GM20431 (cell line): ENCODE results near the gene FBXW5.

ENCODE experiments used
- in situ Hi-C: fragments of 300-500 bp; cut with MseI, MboI; formaldehyde crosslinking; loops from one replicate; pipeline ENCODE4 v1.15.0; 2020; ENCODE audit warnings: low sequenced_read_pairs; ENCODE audit not compliant: unreplicated experiment

Gene FBXW5

GRCh38 chr9:136939996-136940525 lies 4.5 kb downstream of the FBXW5 start:
- in situ Hi-C loops = no loop called here

DNA sequence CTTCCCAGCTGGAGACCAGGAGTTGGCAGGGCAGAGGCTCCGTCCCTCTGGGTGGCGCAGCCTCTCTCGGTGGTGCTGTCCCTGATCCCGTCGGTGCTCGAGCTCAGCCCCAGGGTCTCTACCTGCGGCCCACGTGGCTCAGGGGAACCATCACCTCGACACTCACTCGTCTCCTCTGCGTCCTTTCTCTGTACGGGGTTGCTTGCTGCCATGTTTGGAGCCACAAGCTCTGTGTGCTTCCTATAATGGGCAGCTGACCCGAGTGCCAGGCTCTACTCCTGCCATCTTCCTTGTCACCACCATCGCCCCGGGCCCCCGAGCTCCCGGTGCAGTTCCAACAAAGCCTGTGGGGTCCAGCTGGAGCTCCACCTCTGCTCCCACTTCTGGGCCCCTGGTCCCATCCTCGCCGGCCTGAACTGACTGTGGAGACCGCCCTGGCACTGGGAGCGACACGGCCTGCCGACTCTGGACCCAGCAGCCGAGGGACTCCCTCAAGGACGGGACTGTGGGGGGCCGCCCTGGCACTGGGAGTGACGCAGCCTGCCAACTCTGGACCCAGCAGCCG lies 5.0 kb downstream of the FBXW5 start:
- in situ Hi-C loops = no loop called here

DNA sequence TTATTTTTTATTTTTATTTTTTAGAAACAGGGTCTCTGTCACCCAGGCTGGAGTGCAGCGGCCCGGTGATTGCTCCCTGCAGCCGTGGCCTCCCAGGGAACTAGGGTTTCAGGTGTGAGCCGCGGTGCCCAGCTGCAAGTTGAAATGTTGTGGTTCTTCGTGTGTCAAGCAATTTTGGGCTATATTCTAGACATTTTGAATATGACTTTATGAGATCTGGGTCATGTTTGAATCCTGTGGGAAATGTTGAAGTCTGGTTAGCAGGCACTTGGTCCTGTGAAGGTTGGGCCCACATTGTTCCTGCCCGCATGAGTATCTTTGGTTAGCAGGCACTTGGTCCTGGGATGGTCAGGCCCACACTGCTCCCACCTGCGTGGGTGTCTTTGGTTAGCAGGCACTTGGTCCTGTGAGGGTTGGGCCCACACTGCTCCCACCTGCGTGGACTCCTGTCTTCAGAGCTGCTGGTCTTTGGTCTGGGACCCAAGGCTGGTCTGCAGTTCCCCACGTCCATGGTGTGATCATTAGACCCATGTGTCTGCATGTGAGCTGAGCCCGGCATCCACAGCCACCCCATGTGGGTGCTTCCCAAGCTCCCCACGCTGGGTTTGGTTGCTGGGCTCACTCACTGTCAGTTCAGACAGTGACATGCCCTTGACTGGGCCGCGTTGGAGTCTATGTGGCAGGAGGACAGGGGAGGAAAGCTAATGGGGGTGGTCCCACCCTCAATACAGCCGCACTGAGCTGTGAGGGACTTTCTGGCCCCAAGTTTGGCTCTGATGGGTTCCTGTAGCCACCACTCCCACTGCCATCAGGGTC lies 7.1 kb downstream of the FBXW5 start:
- in situ Hi-C loops = no loop called here

- in situ Hi-C loops = no loop called here
These were observed 7.8 kb downstream of the FBXW5 start for GRCh38 chr9:136936645-136937170.

- in situ Hi-C loops = no loop called here
These were observed 8.9 kb downstream of the FBXW5 start for GRCh38 chr9:136935651-136936050.

GRCh38 chr9:136934277-136934676 lies 10.3 kb downstream of the FBXW5 start:
- in situ Hi-C loops = no loop called here

- in situ Hi-C loops = no loop called here
These were observed 12.9 kb downstream of the FBXW5 start for GRCh38 chr9:136931611-136932130.

- in situ Hi-C loops = no loop called here
These were observed 14.5 kb downstream of the FBXW5 start for GRCh38 chr9:136930014-136930413.

DNA sequence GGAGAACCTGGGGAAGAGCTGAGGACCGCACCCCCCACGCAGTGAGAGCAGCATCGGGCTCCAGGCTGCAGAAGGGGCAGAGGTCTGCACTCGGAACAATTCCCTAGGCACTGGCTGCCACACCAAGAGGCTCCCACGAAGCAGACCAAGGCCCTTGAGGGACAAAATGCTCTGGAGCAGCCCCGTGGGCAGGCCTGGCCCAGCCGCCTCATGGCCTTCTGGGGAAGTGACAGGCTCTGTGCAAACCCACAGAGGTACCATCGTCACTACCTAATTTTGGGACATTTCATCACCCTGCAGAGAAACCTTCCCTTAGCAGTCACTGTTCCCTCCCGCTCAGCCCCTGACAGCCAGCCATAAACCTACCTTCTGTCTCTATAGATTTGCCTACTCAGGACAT lies 15.9 kb downstream of the FBXW5 start:
- in situ Hi-C loops = no loop called here

DNA sequence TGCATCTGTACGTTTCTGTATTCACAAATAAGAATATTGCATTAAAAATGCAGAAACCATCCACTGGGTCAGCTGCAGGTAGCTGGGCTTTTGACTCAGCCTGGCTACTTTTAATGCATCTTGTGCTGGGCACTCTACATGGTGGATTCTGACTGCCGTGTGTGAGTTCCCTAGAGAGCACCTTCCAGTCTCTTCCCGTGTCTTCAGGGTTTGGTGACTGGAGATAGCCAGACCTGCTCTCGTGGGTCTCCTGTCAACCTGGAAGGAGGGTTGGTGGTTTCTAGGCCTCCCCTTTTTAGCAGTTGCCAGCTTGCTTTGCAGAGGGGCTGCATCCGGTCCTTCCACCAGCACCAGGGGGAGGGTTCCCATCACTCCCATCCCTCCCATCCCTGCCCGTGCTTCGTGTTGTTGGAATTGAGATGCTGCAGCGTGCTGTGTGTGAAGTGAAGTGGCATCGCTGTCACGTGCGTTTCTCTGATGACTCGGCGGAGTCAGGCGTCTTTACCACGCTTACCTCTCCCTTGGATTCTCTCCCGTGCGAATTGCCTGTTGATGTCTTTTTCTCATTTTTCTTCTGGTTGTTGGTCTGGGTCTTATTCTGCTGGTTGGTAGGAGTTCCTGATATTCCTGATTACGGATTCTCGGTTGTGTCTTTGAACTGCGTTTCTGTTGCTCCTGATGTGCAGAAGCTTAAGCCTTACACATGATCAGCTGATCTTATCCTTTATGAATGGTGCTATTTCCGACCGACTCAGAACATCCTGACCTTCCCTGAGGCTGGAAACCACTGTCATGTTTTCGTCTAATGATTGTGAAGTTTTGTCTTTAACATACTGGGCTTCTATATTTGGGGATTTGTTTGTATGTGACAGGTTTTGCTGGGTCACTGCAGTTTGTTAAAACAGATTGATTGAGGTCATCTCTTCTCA lies 16.9 kb downstream of the FBXW5 start:
- in situ Hi-C loops = no loop called here

GRCh38 chr9:136926749-136927148 lies 17.8 kb downstream of the FBXW5 start:
- in situ Hi-C loops = no loop called here

DNA sequence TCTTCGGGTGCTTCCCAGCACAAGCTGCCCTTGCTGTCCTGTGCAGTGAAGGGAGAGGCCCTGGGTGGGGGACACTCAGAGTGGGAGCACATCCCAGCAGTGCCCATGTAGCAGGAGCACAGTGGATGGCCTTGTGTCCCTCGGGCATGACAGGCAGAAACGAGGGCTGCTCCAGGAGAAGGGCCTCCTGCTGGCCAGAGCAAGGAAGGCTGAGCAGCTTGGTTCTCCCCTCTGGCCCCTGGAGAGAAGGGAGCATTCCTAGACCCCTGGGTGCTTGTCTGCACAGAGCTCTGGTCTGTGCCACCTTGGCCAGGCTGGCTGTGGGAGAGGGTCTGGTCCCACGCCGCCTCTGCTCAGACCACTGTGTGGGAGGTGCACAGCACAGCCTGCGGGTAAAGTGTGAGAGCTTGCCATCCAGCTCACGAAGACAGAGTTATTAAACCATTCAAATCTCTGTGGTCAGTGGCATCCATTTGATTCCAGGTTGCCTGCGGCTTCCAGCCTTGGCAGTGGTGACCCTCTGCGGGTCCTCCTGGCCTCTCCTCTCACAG lies 18.3 kb downstream of the FBXW5 start:
- in situ Hi-C loops = no loop called here

DNA sequence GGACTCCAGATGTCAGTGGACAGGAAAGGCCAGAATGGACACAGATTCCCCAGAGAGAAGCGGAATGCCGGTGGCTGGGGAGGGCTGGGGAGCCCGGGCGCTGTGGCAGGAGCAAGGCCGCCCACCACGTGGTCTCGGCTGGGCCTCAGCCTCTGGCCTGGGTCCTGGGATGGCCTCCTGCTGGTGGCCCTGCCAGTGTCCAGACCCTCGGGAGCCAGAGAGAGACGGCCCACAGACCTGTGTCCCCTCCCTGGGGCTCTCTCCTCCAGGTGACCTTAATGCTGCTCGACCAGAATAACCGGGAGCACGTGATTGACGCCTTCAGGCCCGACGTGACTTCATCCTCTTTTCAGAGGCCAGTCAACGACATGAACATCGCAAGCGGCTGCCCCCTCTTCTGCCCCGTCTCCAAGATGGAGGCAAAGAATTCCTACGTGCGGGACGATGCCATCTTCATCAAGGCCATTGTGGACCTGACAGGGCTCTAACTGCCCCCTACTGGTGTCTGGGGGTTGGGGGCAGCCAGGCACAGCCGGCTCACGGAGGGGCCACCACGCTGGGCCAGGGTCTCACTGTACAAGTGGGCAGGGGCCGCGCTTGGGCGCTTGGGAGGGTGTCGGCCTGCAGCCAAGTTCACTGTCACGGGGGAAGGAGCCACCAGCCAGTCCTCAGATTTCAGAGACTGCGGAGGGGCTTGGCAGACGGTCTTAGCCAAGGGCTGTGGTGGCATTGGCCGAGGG lies 19.0 kb downstream of the FBXW5 start:
- in situ Hi-C loops = no loop called here

DNA sequence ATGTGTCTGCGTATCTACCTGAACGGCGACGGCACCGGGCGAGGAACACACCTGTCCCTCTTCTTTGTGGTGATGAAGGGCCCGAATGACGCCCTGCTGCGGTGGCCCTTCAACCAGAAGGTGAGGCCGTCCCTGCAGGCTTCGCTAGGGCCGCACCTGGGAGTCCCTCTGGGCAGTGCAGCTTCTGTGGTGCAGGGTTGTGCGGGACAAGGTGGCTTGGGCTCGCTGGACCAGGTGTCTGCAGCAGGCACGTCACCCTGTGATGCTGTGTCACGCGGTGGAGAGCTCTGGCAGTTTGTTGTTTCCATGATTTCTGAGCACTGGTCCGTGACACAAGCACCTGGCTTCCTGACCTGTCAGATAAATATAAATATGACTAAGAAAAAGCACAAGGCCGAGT lies 20.7 kb downstream of the FBXW5 start:
- in situ Hi-C loops = no loop called here

- in situ Hi-C loops = no loop called here
These were observed 22.0 kb downstream of the FBXW5 start for GRCh38 chr9:136922540-136922939.

GRCh38 chr9:136921718-136922117 lies 22.8 kb downstream of the FBXW5 start:
- in situ Hi-C loops = no loop called here

DNA sequence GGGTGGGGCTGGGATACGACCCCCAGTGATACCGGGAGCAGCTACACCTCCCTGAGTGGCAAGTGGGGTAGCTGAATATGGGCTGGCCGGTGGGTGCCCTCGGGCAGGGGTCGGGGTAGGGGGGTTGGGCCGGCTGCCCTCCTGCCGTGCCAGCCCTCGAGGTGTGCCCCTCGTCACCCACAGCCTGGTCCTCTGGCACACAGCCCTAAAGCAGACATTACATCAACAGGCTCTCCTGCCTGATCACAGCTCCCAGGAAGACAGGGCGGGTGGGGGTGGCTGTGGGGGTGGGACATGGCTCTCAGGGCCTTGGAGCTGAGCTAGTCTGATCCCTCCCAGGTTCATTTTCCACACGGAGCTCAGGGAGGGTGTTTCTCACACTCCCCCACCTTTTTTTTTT lies 23.2 kb downstream of the FBXW5 start:
- in situ Hi-C loops = no loop called here

GRCh38 chr9:136920734-136921231 lies 23.8 kb downstream of the FBXW5 start:
- in situ Hi-C loops = no loop called here

- in situ Hi-C loops = no loop called here
These were observed 24.5 kb downstream of the FBXW5 start for GRCh38 chr9:136920069-136920468.
